Hepatocyte (in vitro differentiated cells): ENCODE results near the gene JOSD2. TPM values are rescaled to one million over a fixed set of nuclear protein-coding genes. Genes with fewer than 3 reads are reported as not detected.

Experiments used
- DNase-seq: peaks from one replicate; pipeline ENCODE4 v3.0.0-alpha.2; 2016; ENCODE audit warnings: low spot score
- H2AFZ ChIP-seq: fragments of 200-600 bp; sonication (generic); 2 replicates; pipeline ENCODE4 v1.6.0; 2016; ENCODE audit warnings: antibody characterized with exemption, mild to moderate bottlenecking
- H3K27ac ChIP-seq: fragments of 200-600 bp; sonication (generic); 2 replicates; pipeline ENCODE4 v1.5.1; 2016; ENCODE audit warnings: mild to moderate bottlenecking
- H3K27me3 ChIP-seq: fragments of 200-600 bp; sonication (generic); 2 replicates; pipeline ENCODE4 v1.6.1; 2016
- H3K36me3 ChIP-seq: fragments of 200-600 bp; sonication (generic); replicated peaks from 2 replicates; pipeline ENCODE4 v1.5.1; 2016; ENCODE audit warnings: low read depth; ENCODE audit not compliant: insufficient read depth
- H3K4me1 ChIP-seq: fragments of 200-600 bp; sonication (generic); 2 replicates; pipeline ENCODE4 v1.5.1; 2016; ENCODE audit warnings: mild to moderate bottlenecking, moderate library complexity; ENCODE audit not compliant: insufficient read depth
- H3K4me2 ChIP-seq: fragments of 200-600 bp; sonication (generic); 2 replicates; pipeline ENCODE4 v1.6.0; 2016
- H3K4me3 ChIP-seq: fragments of 200-600 bp; sonication (generic); 2 replicates; pipeline ENCODE4 v1.5.1; 2016; ENCODE audit warnings: mild to moderate bottlenecking
- H3K79me2 ChIP-seq: fragments of 200-600 bp; sonication (generic); 2 replicates; pipeline ENCODE4 v1.6.0; 2017; ENCODE audit warnings: mild to moderate bottlenecking
- H3K9me2 ChIP-seq: fragments of 200-600 bp; sonication (generic); replicated peaks from 2 replicates; pipeline ENCODE4 v1.6.0; 2017; ENCODE audit warnings: mild to moderate bottlenecking; ENCODE audit not compliant: insufficient read depth
- H3K9me3 ChIP-seq: fragments of 200-600 bp; sonication (generic); 2 replicates; pipeline ENCODE4 v1.5.1; 2016; ENCODE audit warnings: low read depth, mild to moderate bottlenecking
- H4K20me1 ChIP-seq: fragments of 200-600 bp; sonication (generic); 2 replicates; pipeline ENCODE4 v1.6.0; 2016; ENCODE audit warnings: mild to moderate bottlenecking; ENCODE audit not compliant: insufficient read depth, poor library complexity, severe bottlenecking
- EZH2 ChIP-seq: fragments of 200-600 bp; sonication (generic); IDR thresholded peaks from 2 replicates; pipeline ENCODE4 v1.6.1; 2016; ENCODE audit warnings: antibody characterized with exemption, mild to moderate bottlenecking, borderline replicate concordance
- EZH2phosphoT487 ChIP-seq: fragments of 200-600 bp; sonication (generic); IDR thresholded peaks from one replicate; pipeline ENCODE4 v1.6.1; 2018; ENCODE audit warnings: antibody characterized with exemption, mild to moderate bottlenecking, low read depth, moderate library complexity; ENCODE audit not compliant: unreplicated experiment, severe bottlenecking
- WGBS: methylation state at CpG from one replicate; pipeline ENCODE4 v1.1.6; 2016; ENCODE audit warnings: low lambda C conversion rate; ENCODE audit errors: missing lambda C conversion rate; 5-methylcytosine and 5-hydroxymethylcytosine counted together
- polyA plus RNA-seq: library from polyadenylated mRNA; unstranded; fragments of >200 nt; fragmentation: Nextera tagmentation; extraction: Ambion mirVana; gene quantifications from 2 replicates; pipeline ENCODE4 v1.2.1, GENCODE V29; 2016
- total RNA-seq: library from RNA; depleted of rRNA; stranded (reverse); fragments of >200 nt; gene quantifications from 2 replicates; pipeline ENCODE4 v1.2.3, GENCODE V29; 2014
- TF ChIP-seq, protein P1 (sequence below): fragments of 200-600 bp; sonication (generic); IDR thresholded peaks from 2 replicates; pipeline ENCODE4 v1.5.1; 2016; ENCODE audit warnings: antibody characterized with exemption, mild to moderate bottlenecking; ENCODE audit not compliant: poor library complexity

Gene JOSD2
- total and polyA plus RNA-seq, 2 experiments from 2014 or later: 19.0 to 82.9 TPM

DNA sequence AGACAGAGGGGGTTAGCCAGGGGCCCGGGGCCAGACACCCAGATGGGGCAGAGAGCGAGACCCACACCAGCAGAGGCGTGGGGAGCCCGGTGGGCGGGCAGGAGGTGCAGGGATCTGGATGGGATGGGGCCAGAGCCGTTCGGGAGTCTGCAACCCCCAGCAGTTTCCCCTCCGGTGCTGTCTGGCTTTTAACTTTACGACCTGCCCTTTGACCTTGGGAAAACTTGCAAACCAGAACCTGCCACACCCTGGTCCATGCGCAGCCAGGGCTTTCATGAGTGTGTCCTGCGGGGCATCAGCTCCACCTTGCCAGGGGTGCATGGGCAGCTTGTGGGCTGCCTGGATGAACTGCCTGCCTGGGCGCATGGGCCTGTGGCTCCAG is 9.8 kb downstream of the JOSD2 start:
- WGBS: 38% methylated on average over 12 of the region's 12 CpGs
- Histone ChIP-seq H2AFZ (no peak overlapping the region), H3K9me3 (no peaks in the 10 kb centered on the region), H3K27me3 (peaks cover 15% of the 10 kb centered on the region), H3K36me3 (no peaks in the 10 kb centered on the region), H4K20me1 (no peaks in the 10 kb centered on the region), H3K4me2 (no peak overlapping the region), H3K9me2 (no peaks in the 10 kb centered on the region), H3K4me1 (no peaks in the 10 kb centered on the region), H3K4me3 (no peak overlapping the region), H3K27ac (no peak overlapping the region), H3K79me2 (no peaks in the 10 kb centered on the region)
- no peak for TF ChIP-seq EZH2
- no peak for TF ChIP-seq EZH2phosphoT487
- TF ChIP-seq, protein P1, sequence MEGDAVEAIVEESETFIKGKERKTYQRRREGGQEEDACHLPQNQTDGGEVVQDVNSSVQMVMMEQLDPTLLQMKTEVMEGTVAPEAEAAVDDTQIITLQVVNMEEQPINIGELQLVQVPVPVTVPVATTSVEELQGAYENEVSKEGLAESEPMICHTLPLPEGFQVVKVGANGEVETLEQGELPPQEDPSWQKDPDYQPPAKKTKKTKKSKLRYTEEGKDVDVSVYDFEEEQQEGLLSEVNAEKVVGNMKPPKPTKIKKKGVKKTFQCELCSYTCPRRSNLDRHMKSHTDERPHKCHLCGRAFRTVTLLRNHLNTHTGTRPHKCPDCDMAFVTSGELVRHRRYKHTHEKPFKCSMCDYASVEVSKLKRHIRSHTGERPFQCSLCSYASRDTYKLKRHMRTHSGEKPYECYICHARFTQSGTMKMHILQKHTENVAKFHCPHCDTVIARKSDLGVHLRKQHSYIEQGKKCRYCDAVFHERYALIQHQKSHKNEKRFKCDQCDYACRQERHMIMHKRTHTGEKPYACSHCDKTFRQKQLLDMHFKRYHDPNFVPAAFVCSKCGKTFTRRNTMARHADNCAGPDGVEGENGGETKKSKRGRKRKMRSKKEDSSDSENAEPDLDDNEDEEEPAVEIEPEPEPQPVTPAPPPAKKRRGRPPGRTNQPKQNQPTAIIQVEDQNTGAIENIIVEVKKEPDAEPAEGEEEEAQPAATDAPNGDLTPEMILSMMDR: no peak
- DNase-seq: no peak

DNA sequence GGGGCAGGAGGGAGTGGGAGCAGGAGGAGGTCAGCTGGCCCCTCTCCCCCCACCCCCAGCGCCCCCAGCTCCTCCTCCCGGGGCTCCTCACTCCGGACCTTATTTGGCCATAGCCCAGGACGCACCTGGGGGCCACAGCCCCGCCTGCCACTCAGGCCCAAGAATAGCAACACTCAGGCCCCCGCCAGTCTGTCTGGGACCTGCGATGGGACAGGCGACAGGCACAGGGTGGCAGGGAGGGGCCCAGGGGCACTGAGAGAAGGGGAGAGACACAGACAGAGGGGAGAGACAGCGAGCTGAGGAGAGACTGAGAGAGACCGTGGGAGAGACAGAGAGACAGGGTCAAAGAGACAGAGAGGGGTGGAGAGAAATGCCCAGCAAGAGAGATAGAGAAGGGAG is 10.2 kb downstream of the JOSD2 start:
- no peaks in the 10 kb centered on the region for H3K4me1 ChIP-seq
- TF ChIP-seq EZH2 (no peak), EZH2phosphoT487 (no peak)
- TF ChIP-seq, protein P1: no peak
- no peak overlapping the region for H3K27ac ChIP-seq
- H3K4me3 ChIP-seq: no peak overlapping the region
- 51% methylated on average over 8 of the region's 10 CpGs for WGBS
- DNase-seq: no peak
- H3K4me2 ChIP-seq: no peak overlapping the region
- peaks cover 15% of the 10 kb centered on the region for H3K27me3 ChIP-seq
- H3K79me2 ChIP-seq: no peaks in the 10 kb centered on the region
- H3K9me3 ChIP-seq: no peaks in the 10 kb centered on the region
- no peaks in the 10 kb centered on the region for H3K9me2 ChIP-seq
- no peak overlapping the region for H2AFZ ChIP-seq
- no peaks in the 10 kb centered on the region for H4K20me1 ChIP-seq
- no peaks in the 10 kb centered on the region for H3K36me3 ChIP-seq

DNA sequence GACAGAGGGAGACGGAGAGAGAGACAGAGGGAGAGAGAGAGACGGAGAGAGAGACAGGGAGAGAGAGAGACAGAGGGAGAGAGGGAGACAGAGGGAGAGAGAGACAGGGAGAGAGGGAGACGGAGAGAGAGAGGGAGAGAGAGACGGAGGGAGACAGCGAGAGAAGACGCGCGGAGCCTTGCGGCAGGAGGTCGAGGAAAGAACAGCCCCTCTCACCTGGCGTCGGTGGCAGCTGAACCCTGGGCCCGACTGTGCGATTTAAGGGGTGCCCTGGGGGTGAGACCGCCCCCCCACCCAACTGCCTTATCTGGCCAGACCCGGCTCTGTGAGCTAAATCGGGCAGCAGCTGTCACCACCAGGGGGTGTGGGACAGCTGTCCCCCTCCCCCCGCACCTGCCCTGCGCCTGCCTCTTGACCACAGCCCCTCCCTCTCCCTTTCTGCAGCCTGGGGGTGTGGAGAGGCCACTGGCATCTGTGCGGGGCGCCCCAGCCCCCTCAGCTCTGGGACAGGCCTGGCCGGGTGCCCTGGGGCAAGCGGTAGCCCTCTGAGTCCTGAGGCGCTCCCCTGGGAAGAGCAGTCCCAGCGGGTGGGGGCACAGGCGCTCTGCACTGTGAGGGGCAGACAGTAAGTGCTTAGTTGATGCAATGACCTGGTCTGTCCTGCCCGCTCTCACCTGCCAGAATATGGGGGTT is 10.8 kb downstream of the JOSD2 start:
- WGBS: 30% methylated on average over 12 of the region's 27 CpGs
- no peak for TF ChIP-seq EZH2
- TF ChIP-seq, protein P1: peak; percentile 26
- no peak for TF ChIP-seq EZH2phosphoT487

More for the DNA sequence above, 10.8 kb downstream of the JOSD2 start:
- H3K79me2 ChIP-seq: no peaks in the 10 kb centered on the region
- H3K4me2 ChIP-seq: no peak overlapping the region
- H3K9me3 ChIP-seq: no peaks in the 10 kb centered on the region
- H3K9me2 ChIP-seq: no peaks in the 10 kb centered on the region
- no peaks in the 10 kb centered on the region for H4K20me1 ChIP-seq
- H2AFZ ChIP-seq: no peak overlapping the region
- no peaks in the 10 kb centered on the region for H3K36me3 ChIP-seq
- peak; percentile 59 for DNase-seq
- H3K4me1 ChIP-seq: no peaks in the 10 kb centered on the region
- H3K4me3 ChIP-seq: no peak overlapping the region
- no peak overlapping the region for H3K27ac ChIP-seq
- peaks cover 15% of the 10 kb centered on the region for H3K27me3 ChIP-seq
